Hematopoietic multipotent progenitor cell treated with erythropoietin and hydrocortisone succinate and interleukin-3 and kit ligand, for 4 days (in vitro differentiated cells): Measurements from ENCODE around the gene FLNA.
A peak's percentile ranks its signal among the peaks of the same experiment; 100 is the strongest.
"Not testable (repeated sequence)": the region's sequence is repeated elsewhere in the genome, so short reads cannot be mapped to it uniquely, and the experiment has no call there.

Experiments
- DNase-seq: peaks from one replicate; pipeline ENCODE4 v3.0.0-alpha.2; 2015

Gene FLNA

DNA sequence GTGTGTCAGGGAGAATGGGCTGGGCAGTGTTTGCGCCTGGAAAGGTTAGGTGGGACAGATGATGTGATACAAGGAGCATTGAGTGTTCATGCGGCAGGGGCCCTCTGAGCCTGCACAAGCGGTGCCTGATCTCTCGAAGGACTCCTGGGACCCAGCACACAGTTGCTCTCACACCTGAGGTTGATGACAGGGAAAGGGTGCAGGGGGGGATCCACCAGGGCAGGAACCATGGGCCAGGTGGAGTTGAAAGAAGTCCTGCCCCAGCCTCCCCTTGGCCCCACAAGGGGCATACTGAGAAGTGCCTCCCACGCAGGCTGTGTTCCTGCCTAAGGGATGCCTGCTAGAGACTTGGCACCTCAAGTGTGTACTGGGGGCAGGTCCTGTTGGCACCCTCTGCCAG, 45.8 kb downstream of the FLNA start:
- no peak for DNase-seq

DNA sequence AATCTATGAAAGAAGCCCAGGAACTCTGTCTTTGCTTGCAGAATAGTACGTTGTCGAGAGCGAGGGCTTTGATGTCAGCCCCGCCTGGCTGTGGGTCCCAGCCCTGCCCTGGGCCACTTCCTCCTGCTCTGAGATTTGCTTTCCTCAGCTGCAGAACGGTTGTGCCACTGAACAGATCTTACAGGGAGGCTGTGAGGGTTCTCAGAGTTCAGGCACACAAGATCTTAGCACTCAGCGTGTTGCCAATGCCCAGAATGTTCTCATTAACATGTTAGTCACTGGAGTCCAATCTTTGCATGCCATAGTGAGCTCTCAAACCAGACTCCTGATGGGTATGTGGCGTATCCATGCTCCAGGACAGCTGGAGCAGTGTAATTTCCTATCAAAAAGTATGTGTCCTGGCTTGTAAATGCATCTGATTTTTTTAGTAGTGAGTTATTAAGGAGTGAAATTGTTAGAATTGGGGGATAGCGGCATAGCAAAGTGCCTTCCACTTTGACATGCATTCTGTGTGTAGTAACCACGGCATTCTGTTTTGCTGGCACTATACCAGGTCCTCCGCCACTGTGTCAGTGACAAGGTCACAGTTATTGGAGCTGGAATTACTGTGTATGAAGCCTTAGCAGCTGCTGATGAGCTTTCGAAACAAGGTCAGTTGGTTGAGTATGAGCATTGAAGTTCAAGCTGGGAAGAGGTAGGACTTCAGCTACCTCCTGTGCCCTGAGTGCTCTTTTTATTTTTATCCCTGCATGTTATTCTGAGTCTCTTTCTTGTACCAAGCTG, 47.2 kb downstream of the FLNA start:
- peak; percentile 41 for DNase-seq

DNA sequence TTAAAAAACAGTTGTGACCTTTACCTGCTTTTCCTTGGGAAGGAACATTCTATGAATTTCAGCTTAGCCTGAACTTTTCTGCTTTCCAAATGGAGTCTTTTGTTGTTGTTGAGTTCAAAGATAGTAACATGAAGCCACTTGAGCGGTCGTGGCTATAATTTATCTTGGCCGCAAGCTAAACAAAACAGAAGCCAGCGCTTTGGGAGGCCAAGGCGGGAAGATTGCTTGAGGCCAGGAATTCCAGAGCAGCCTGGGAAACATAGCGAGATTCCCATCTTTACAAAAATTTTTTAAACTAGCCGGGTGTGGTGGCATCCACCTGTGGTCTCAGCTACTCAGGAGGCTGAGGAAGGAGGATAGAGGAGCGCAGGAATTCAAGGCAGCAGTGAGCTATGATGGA, 48.9 kb downstream of the FLNA start:
- no peak for DNase-seq

DNA sequence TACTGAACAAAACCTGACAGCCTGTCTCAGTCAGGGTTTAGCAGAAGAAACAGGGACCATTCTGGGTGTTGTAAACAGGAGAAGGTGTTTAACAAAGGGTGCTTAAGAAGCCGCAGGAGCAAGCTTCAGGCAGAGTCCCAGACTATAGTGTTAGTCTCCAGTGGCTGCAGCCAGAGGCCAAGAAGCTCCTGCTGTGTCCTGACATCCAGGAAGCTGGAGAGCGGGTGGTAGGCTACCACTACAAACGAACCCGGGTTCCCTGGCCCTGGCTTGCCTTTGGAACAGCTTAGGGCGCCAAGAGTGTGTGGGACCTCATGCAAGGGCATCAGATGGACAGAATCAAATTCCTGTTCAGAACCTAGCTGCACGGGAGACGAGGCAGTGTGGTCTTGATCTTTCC, 50.9 kb downstream of the FLNA start:
- DNase-seq, result no peak

DNA sequence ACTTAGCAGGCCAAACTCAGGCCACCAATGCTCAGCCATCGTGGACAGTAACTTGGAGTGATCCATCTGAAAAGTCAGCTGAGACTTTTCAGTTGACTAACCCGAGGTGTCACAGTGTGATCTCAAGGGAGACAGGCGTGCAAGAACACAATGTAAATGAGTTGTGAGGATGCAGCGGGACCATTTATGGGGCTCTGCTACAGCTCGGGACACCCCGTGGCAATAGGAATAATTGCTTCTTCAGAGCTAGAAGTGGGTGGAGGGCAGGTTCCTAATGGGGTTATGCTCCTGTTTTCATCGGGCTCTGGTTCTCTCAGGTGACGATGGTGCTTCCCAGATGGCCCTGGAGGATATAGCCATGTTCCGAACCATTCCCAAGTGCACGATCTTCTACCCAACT, 51.5 kb downstream of the FLNA start:
- DNase-seq, result no peak

DNA sequence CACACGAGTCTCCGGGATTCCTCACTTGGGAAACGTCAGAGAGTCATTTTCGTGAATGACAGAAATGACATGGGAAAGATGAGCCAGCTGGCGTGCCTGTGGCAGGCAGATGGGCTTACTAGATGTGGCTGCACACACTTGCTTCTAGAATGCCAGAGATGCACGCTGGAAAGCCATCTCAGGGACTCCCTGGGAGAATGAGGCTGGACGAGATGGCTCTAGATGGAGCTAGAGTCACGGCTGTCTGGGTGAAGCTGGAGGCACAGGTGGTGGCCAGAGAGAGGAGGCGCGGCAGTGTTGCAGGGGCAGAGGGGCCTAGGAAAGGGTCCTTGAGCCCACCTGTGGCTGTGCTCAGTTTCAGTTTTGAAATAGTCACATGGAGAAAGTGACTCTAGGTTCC, 52.8 kb downstream of the FLNA start:
- DNase-seq, result no peak

DNA sequence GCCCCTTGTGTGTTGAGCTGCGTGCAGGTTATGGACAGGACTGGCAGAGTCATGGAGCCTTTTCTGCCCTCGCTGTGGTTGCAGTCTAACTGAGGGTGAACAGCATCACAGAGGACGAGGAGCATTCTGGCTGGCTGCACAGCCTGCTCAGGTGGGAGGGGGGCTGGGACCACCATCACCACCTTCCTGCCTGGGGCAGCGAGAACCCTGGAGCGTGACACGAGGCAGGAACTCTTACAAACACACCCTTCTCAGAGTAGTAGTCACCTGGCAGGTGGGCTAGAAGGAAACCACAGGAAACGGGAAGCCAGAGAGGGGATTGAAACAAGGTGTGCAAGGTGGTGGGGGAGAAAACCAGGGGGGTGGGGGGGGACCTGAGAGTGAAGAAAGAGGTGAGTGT, 53.3 kb downstream of the FLNA start:
- no peak for DNase-seq

DNA sequence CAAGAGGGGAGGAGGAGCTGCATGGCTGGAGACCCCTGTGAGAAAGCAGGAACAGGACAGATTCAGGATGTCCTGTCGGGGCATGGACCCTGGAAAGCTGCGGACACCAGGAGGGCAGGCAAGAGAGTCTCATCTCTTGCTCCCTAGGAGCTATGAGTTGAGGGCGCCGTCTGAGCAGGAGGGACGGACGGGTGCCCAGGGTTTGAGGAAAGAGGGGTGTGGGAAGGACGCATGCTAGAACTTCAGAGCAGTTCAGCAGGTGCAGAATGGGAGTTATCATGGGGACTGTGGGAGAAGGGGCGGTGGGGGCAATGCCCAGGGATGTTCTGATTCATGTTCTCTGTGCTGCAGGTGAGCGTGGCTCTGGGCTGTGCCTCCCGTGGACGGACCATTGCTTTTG, 54.0 kb downstream of the FLNA start:
- DNase-seq, result no peak

DNA sequence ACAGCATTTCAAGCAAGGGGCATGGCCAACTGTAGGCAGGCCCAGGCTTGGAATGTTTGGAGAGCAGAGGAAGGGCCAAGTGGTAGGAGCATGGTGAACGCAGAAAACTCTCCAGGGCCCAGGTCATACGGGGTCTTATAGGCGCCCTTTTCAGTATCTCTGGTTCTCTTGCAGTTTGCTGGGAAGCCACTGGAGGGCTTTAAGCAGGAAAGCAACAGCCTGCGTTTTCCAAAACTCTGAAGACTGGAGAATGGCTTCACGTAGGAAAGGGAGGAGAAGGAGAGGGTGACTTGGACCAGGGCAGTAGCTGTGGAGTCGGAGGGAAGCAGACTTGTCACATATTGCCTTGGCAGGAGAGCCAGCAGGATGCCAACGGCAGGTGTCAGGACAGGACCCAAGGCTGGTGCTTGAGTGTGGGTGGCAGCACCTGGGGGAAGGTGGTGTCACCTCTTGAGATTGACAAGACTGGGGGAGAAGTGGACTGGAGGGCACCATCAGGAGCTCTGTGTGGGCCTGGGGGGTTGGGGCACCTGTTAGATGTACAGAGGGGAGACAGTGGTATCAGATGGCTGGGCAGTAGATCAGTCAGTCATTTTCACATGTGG, 56.9 kb downstream of the FLNA start:
- peak; percentile 44 for DNase-seq

DNA sequence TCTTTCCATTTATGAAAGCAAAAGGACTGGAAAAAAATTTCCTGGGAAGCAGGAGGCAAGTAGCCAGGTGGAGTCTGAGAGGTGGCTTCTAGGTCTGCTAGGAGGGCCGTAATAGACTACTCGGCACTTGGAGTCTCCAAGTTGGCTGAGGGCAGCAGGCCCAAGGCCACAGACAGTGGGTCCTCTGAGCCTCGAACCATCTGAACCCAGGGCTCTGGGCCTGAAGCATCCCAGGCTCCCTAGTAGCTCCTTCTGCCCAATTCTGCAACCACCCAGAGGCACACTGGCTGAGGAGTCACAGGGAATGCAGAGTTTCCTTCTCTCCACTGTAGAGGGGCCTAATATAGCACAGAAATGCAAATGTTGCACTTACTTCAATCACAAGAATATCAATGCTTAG, 59.0 kb downstream of the FLNA start:
- DNase-seq, result no peak

DNA sequence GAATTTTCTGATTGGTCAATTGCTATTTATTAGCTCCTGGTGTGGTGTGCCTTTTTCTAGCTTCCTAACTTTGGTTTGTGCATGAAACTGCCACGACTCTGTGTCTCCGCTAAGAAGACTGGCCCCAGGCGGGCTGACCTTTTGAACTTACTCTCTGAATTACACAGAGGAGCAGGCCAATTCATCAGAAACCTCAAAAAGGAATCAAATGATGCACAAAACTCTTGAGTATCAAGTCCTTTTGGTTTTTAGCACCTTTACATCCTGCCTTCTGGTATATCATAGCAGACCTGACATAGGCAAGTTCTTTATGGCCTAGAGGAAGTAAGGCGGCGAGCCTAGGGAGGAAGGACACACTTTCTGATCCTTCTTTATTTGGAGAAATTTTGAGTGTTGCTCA, 61.3 kb downstream of the FLNA start:
- no peak for DNase-seq

DNA sequence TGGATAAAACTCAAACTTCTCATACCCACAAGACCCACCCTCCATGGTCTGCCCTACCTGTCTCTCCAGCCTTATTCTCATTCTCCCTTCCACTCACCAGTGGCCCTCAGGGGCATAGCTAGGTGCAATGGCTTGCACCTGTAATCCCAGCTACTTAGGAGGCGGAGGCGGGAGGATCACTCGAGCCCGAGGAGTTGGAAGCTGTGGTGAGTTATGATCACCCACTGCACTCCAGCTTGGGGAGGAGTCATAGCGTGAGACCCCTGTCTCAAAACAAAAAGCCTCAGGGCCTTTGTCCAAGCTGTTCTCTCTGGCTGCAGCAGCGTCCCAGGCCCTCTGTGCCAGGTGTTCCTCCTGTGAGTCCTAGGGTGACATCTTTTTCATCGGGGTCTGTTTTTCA, 62.3 kb downstream of the FLNA start:
- DNase-seq, result no peak

DNA sequence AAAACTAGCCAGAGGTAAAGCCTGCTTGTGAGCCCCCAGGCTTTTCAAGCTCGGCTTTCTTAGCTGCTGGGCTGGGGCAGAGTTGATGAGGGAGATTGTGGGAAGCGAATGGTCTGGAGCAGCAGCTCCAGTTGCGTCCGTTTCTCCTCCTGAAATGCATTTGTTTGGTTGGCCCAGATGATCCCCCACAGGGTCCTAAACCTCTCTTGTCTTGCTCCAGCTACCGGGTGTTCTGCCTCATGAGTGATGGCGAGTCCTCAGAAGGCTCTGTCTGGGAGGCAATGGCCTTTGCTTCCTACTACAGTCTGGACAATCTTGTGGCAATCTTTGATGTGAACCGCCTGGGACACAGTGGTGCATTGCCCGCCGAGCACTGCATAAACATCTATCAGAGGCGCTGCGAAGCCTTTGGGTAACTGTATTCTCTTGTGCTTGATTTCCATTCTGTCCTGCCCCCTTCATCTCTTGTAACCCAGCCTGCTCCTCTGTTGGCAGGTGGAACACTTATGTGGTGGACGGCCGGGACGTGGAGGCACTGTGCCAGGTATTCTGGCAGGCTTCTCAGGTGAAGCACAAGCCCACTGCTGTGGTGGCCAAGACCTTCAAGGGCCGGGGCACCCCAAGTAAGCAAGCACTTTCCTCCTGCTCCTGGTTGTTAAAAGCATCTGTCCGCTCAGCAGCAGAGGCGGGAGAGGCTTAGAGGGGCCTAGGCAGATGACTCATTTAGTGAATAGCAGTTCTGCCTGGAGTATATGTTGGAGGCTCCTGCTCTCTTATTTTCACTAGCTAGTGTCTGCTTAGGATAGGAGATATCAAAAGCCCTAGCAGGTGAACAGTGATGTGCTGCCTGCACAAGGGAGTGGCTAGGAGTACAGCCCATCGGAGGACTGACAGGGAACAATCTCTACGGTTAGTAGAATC, 63.6 kb downstream of the FLNA start:
- no peak for DNase-seq

DNA sequence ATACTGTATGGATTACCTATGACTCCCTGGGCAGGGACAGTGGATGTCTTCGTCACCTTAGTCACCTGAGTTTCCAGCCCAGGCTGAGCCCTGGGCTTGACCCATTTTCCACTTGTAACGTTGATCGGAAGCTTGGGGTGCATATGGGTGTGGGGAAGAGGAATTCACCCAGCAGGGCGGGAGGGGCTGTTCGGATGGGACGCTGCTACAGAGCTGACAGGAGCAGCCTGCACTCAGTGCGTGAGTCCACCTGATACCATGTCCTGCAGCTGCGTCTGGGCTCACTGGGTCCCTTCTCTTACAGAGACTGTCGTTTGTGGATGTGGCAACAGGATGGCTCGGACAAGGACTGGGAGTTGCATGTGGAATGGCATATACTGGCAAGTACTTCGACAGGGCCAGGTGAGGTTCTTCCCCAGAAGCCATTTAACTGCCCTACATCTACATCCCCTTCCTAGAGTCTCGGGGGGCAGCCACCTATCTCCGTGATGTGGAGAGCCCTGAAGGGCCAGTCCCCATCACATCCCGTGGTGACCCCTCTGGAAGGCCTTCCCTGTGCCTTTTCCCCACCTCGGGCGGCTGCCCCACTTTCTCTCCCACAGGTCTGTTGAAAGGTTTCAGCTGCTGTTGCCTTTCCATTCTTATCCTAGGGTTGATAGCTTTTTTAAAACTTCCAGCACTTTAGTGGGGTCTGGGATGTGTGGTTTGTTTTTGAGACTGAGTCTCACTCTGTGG, 65.2 kb downstream of the FLNA start:
- no peak for DNase-seq

DNA sequence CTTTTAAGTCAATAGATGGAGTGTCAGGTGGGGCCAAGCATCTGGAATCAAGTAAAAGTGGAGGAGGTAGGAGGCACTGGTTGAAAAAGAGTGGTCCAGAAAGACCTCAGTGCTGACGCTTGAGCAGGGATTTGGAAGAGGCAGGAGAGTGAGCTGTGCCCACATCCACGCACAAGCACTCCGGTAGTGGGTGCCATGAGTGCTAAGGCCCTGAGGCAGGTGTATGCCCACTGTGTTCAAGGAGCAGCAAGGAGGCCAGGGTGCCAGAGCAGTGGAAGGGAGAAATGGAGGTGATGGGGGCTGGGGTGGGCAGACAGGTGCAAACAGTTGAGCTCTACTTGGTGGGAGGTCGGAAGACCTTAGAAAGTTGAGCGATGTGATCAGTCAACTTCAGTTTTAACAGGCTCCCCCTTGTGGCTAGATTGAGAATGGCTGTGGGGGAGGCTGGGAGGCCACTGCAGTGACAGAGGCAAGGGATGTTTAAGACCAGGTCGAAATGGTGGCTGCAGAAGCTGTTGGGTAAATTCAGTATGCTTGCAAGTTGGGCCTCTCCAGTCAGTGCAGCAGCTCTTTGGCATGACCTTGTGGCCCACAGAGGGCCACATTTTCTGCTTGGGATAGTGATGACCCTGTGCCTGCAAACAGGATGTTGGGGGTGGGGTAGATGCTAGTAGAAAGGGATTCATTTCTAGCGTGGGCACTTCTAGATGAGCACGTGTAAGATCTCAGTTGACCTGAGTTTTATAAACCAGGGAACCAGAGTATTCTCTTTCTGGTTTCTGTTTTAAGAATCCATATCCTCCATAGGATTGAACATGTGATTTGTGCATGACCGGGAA, 66.1 kb downstream of the FLNA start:
- DNase-seq, result peak; percentile 79

DNA sequence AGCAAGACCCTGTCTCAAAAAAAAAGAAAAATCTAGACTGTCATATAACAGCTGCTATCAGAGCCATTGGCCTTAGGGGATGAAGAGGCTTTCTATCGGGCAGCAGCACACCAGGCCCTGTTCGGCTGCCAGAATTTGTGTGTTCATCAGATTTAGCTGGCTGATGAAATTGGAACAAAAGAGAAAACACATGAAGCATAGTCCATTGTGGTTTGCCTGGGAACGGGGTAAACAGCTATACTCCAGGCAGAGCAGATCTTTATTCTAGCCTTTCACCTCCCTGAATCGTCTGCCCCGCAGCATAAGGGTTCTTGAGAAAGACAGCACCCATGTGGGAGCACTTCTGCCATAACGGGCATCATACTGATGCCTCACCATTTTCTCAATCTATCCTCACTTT, 67.2 kb downstream of the FLNA start:
- DNase-seq, result no peak

DNA sequence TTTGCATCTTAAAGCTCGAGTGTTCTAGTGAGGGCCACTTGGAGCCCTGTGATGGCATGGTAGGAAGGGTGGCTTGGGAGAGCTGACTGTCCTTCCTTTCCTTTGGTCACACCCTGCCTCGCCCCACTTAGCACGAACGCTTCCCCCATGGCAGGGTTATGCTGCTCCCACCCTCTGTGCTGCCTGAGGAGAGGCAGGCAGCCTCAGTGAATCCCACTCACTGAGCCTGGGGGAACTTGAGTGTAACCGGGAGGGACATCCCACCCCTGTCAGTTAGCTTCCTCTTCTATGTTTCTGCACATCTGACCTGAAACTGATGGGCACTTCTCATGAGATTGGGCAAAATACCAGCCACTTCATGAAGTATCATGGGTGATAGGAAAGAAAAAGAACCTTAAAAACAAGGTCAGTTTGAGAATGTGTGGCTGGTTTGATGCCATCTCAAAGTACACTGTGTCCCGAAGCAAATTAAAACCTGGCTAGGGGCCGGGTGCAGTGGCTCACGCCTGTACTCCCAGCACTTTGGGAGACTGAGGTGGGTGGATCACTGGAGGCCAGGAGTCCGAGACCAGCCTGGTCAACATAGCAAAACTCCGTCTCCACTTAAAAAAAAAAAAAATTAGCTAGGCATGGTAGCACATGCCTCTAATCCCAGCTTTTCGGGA, 68.8 kb downstream of the FLNA start:
- no peak for DNase-seq

DNA sequence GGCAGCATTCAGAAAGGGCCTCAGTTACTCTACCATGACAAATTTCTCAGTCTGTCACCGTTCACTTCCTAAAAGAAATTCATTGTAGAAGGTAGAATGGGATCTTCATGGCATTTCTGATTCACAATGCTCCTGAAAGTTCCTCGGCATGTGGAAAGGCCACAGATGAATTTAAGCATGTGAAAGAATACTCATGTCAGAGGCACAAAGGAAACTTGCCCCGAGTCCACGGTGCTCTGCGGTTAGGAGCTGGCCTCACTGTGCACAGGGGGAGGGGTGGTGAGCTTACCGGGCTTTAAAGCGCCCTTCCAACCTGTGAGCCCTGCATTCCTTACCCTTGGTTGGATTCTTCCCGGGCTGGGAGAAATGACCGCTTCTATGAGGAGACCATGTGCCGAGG, 69.6 kb downstream of the FLNA start:
- DNase-seq, result no peak

DNA sequence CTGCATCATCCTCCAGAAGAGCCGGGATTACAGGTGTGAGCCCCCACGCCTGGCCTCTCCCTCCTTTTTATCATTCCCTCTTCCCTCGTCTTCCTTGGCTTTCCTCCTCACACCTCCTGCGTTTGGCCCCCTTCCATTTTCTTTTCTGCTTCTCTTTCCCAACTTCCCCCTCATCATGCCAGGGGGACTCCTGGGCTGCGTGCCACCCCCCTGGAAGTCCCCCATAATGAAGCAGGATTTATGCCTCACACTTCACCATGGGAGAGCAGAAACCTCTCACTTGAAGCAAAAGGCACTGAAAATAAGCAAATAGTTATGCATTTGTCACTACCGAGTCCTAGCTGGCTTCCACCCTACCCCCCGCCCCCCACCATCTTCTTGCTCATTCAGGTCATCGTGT, 71.0 kb downstream of the FLNA start:
- DNase-seq, result no peak

DNA sequence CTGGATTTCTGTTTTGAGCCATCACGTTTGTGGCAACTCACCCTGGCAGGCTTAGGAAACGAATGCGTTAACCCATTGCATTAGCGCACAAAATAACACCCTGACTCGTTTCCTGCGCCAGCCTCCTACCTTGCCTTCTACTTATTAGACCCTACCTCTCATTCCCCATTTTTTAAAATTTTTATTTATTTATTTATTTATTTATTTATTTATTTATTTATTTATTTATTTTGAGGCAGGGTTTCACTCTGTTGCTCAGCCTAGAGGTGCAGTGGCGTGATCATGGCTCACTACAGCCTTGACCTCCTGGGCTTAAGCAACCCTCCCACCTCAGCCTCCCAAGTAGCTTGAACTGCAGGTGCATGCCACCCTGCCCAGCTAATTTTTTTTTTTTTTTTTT, 71.4 kb downstream of the FLNA start:
- DNase-seq, result not testable (repeated sequence)

DNA sequence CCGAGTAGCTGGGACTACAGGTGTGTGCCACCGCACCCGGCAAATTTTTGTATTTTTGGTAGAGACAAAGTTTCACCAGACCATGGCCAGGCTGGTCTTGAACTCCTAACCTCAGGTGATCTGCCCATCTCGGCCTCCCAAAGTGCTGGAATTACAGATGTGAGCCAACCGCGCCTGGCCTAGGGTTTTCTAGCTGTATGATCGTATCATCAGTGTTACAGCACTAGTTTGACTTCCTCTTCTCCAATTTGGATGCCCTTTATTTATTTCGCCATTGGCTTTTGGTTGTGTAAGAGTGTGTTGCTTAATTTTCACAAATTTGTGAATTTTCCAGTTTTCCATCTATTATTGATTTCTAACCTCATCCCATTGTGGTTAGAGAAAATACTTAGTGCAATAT, 73.6 kb downstream of the FLNA start:
- DNase-seq, result peak; percentile 57
